Erythroblast (primary cell): ENCODE results near the gene COA6.
A peak's percentile ranks its signal among the peaks of the same experiment; 100 is the strongest.

Source experiments
- DNase-seq, 2 experiments: peaks; one replicate each; lab custom pipeline; 2025; lab: John Stamatoyannopoulos, UW
- GATA1 ChIP-seq: IDR thresholded peaks from 2 replicates; pipeline ENCODE4 v1.6.1; 2011; ENCODE audit warnings: low read depth, mild to moderate bottlenecking, control low read depth, low read length, moderate library complexity
- POLR2A ChIP-seq: IDR thresholded peaks from 2 replicates; pipeline ENCODE4 v1.6.1; 2011; ENCODE audit warnings: mild to moderate bottlenecking, low read length

The COA6 gene

GRCh38 chr1:234355782-234356510 is 17.3 kb upstream of the COA6 start:
- TF ChIP-seq GATA1: no peak
- no peak for TF ChIP-seq POLR2A
- no peak for DNase-seq

DNA sequence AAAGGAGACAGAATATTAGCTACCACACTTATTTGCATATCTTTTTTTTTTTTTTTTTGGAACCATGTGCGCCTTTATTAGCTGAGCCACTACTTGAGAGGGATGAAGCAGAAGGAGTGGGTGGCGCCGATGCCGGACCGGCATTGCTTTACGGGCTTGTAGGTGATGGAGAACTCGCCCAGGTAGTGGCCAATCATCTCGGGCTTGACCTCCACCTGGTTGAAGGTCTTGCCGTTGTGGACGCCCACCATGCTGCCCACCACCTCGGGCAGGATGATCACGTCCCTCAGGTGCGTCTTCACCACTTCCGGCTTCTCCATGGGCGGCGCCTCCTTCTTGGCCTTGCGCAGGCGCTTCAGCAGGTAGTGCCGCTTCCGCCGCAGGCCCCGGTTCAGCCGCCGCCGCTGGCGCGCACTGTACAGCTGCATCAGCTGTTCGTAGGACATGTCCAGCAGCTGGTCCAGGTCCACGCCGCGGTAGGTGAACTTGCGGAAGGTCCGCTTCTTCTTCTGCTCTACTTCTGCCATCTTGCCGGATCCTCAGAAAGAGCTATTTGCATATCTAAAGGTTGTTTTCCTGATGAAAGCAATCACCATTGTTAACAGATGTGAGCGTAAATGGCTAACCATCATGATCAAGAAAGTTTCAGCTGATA is 16.5 kb upstream of the COA6 start:
- DNase-seq: peak; percentile 17 to 29
- peak; percentile 55 for TF ChIP-seq POLR2A

GRCh38 chr1:234357831-234358230 is 15.4 kb upstream of the COA6 start:
- TF ChIP-seq POLR2A (no peak), GATA1 (no peak)
- no peak for DNase-seq

DNA sequence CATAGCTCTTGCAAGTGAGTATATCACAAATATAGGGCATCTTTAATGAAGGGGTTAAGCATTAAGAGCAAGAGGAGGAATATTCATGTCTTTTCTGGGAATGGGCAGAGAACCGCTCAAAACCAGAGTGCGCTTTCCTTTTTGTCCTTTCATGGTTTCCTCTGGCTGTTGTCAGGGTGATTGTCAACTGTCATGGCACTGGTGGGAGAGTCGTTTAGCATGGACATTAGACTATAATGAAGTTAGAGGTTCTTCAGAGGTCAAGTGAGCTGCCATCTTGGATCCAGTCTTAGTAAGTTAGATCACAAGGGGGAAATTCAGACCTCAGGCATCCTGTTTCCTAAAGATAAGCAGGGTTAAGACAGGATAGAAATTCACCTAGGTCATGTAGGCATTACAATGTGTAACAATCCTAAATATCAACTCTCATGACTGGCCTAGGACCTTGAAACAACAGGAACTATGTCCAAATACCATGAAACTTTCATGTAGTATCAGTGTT is 12.1 kb upstream of the COA6 start:
- TF ChIP-seq POLR2A (no peak), GATA1 (no peak)

GRCh38 chr1:234362558-234362957 is 10.7 kb upstream of the COA6 start:
- no peak for TF ChIP-seq GATA1
- no peak for TF ChIP-seq POLR2A
- no peak for DNase-seq

More for the DNA sequence above, 12.1 kb upstream of the COA6 start:
- peak in 1 of 2 experiments; percentile 21 for DNase-seq

DNA sequence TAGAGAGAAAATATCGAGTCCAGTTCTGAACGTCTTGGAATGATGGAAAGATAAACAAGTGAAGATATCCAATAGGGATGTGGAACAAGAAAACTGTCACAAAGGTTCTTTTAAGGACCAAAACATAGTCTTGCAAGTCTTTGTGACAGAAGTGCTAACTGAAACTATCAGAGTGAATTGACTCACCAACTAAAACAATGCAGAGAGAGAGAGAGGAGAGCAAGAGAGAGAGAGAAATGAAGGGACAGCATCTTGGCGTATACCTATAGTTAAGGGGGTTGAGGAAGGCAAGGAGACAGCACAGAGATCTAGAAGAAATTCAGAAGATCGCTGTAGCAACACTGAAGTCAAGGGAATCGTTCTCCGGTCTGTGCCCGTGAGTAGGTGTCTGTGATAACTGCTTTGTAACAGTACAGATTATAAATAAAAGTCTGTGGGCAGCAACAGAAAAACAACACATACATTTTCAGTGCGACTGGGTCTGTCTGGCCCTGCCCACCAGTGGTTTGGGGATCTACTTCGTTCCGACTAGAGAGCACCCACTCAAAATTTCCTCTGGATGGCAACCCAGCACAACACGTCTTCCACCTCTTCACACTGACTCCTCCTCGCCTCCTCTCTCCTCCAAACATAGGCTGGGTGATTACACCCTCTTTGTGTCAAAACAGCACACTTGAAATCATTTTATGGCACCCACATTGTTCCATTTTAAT is 4.8 kb upstream of the COA6 start:
- no peak for TF ChIP-seq GATA1
- TF ChIP-seq POLR2A: no peak
- peak in 1 of 2 experiments; percentile 16 for DNase-seq

- no peak for TF ChIP-seq GATA1
- no peak for TF ChIP-seq POLR2A
- DNase-seq: no peak
These were observed 4.2 kb upstream of the COA6 start for GRCh38 chr1:234369033-234369430.

DNA sequence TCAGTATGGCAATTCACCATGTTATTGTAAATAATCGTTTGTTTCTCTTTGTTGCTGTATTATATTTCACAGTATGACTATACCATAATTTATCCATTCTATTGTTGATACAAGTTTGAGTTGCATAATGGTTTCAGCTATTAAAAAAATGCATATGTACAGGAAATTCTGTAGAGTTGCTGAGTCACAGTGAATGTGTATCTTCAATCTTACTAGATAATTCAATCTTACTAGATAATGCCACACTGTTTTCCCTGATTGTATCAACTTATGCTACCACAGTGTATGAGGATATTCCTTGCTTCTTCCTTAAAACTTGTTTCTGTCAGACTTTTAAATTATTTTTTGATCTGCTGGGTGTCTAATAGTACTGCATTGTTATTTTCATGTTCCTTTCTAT is 3.5 kb upstream of the COA6 start:
- TF ChIP-seq GATA1 (no peak), POLR2A (no peak)
- peak; percentile 23 to 37 for DNase-seq

DNA sequence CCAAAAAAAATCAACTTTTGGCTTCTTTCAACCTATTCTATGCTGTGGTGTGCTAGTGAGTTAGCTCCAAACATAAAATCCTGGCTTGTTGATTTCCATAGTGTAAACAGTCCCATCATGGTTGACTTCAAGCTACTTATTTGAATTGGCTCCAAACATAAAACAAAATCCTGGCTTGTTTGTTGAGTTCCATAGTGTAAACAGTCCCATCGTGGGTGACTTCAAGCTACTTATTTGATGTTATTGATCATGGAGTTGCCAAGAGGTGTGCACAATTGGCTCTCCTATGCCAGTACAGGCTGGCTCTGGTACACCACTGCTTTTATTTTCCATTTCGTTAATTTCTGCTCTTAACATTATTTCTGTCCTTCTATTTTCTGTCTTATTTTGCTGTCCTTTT is 1.8 kb upstream of the COA6 start:
- TF ChIP-seq POLR2A (no peak), GATA1 (no peak)
- no peak for DNase-seq

DNA sequence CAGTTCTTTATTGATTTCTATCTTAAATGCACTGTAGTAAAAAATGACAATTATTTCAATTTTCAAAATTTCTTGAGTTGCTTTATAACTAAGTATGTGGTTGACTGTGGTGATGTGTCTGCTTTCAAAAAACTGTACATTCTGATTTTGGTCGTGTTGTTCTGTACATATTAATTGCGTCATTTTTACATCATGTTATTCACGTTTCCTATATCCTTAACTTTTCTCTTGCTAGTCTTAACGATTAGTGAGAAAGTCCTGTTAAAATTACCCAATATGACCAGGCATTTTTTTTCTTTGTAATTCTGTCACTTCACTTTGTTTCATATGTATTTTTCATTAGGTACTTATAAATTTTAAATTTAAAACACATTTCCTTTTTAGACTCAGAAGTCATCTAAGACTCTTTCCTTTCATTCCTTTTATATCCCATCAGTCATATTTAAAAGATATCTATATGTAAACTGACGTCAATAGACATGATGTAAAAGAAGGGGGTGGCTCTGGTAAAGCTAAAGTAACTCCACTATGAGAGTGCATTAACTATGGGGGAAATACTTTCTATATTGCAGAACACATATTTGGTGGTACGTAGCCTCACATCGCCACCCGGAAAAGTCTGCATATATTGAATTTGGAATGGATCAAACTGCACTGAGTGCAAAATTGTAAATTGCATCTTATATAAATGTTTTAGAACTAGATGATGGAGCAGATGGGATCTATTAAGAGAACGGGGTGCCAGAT is 1.1 kb upstream of the COA6 start:
- peak; percentile 23 to 56 for DNase-seq
- TF ChIP-seq GATA1 (no peak), POLR2A (no peak)

- TF ChIP-seq POLR2A (no peak), GATA1 (no peak)
- DNase-seq: peak; percentile 84 to 87
These were observed 651 bp downstream of the COA6 start for GRCh38 chr1:234373959-234374254.

DNA sequence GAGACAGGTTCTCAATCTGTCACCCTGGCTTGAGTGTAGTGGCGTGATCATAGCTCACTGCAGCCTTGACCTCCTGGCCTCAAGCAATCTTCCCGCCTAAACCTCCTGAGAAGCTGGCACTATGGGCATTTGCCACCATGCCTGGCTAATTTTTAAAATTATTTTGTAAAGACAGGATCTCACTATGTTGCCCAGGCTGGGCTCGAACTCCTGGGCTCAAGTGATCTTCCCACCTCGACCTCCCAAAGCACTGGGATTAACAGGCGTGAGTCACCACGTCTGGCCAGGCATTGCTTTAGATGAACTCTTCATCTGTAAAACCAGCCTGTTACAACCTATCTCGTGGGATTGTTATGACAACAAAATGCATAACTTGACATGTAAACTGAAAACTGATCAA is 2.4 kb downstream of the COA6 start:
- DNase-seq: no peak
- TF ChIP-seq GATA1 (no peak), POLR2A (no peak)

DNA sequence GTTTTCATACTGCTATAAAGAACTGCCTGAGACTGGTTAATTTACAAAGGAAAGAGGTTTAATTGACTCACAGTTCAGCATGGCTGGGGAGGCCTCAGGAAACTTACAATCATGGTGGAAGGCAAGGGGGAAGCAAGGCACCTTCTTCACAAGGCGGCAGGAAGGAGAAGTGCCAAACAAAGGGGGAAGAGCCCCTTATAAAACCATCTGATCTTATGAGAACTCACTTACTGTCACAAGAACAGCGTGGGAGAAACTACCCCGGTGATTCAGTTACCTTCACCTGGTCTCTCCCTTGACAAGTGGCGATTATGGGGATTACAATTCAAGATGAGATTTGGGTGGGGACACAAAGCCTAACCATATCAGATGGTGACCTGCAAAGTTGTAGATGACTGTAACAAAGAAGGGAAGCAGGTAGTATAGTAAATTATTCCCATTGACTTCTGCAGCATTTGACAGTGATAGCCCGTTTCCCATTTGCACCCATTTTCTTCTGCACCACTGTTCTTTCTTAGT is 6.4 kb downstream of the COA6 start:
- peak in 1 of 2 experiments; percentile 6 for DNase-seq
